Smooth muscle cell (in vitro differentiated cells): ENCODE results near the gene GP1BA. TPM values are rescaled to one million over a fixed set of nuclear protein-coding genes. Genes with fewer than 3 reads are reported as not detected.

ENCODE experiments used
- DNase-seq: peaks from one replicate; lab custom pipeline; 2025; ENCODE audit not compliant: unreplicated experiment; lab: John Stamatoyannopoulos, UW
- H2AFZ ChIP-seq: fragments of 200-600 bp; sonication (generic); 2 replicates; pipeline ENCODE4 v1.6.0; 2016; ENCODE audit warnings: antibody characterized with exemption, low read depth, mild to moderate bottlenecking
- H3F3A ChIP-seq: fragments of 200-600 bp; sonication (generic); 2 replicates; pipeline ENCODE4 v1.6.0; 2017; ENCODE audit warnings: antibody characterized with exemption, low read depth
- H3K27ac ChIP-seq: fragments of 200-600 bp; sonication (generic); 2 replicates; pipeline ENCODE4 v1.5.1; 2016; ENCODE audit warnings: low read depth, mild to moderate bottlenecking
- H3K27me3 ChIP-seq: fragments of 200-600 bp; sonication (generic); 2 replicates; pipeline ENCODE4 v1.6.1; 2016; ENCODE audit warnings: low read depth, mild to moderate bottlenecking
- H3K36me3 ChIP-seq: fragments of 200-600 bp; sonication (generic); 2 replicates; pipeline ENCODE4 v1.5.1; 2016; ENCODE audit warnings: low read depth
- H3K4me1 ChIP-seq: fragments of 200-600 bp; sonication (generic); 2 replicates; pipeline ENCODE4 v1.5.1; 2016; ENCODE audit warnings: low read depth
- H3K4me2 ChIP-seq: fragments of 200-600 bp; sonication (generic); 2 replicates; pipeline ENCODE4 v1.6.0; 2016; ENCODE audit warnings: mild to moderate bottlenecking
- H3K4me3 ChIP-seq: fragments of 200-600 bp; sonication (generic); 2 replicates; pipeline ENCODE4 v1.5.1; 2016; ENCODE audit warnings: mild to moderate bottlenecking
- H3K79me2 ChIP-seq: fragments of 200-600 bp; sonication (generic); 2 replicates; pipeline ENCODE4 v1.6.0; 2016; ENCODE audit warnings: low read depth, mild to moderate bottlenecking
- H3K9ac ChIP-seq: fragments of 200-600 bp; sonication (generic); 2 replicates; pipeline ENCODE4 v1.6.0; 2016; ENCODE audit warnings: low read depth
- H3K9me3 ChIP-seq: fragments of 200-600 bp; sonication (generic); replicated peaks from 2 replicates; pipeline ENCODE4 v1.5.1; 2016; ENCODE audit warnings: low read depth
- H4K20me1 ChIP-seq: fragments of 200-600 bp; sonication (generic); 2 replicates; pipeline ENCODE4 v1.6.0; 2016; ENCODE audit warnings: low read depth
- CTCF ChIP-seq: fragments of 200-600 bp; sonication (generic); IDR thresholded peaks from 2 replicates; pipeline ENCODE4 v1.5.1; 2017; ENCODE audit warnings: borderline replicate concordance, mild to moderate bottlenecking, antibody characterized with exemption; ENCODE audit not compliant: insufficient read depth, poor library complexity, severe bottlenecking
- WGBS: methylation state at CpG from one replicate; pipeline ENCODE4 v1.1.7; 2016; ENCODE audit warnings: low lambda C conversion rate; 5-methylcytosine and 5-hydroxymethylcytosine counted together
- polyA plus RNA-seq: library from polyadenylated mRNA; unstranded; fragments of >200 nt; fragmentation: Nextera tagmentation; extraction: Ambion mirVana; gene quantifications from 2 replicates; pipeline ENCODE4 v1.2.1, GENCODE V29; 2016
- total RNA-seq: library from RNA; depleted of rRNA; stranded (reverse); fragments of >200 nt; gene quantifications from 2 replicates; pipeline ENCODE4 v1.2.3, GENCODE V29; 2014

The GP1BA gene
- total and polyA plus RNA-seq, 2 experiments from 2014 or later: 0.07 TPM; not detected in 1

GRCh38 chr17:4896332-4897197, 35.5 kb upstream of the GP1BA start:
- no peak for TF ChIP-seq CTCF
- Histone ChIP-seq H4K20me1 (no peaks in the 10 kb centered on the region), H3F3A (no peaks in the 10 kb centered on the region), H3K27ac (no peak overlapping the region), H3K9me3 (no peaks in the 10 kb centered on the region), H3K79me2 (no peaks in the 10 kb centered on the region), H3K36me3 (no peaks in the 10 kb centered on the region), H3K9ac (no peak overlapping the region), H3K27me3 (no peaks in the 10 kb centered on the region), H3K4me2 (no peak overlapping the region), H3K4me1 (no peaks in the 10 kb centered on the region), H3K4me3 (no peak overlapping the region), H2AFZ (no peak overlapping the region)
- no peak for DNase-seq
- WGBS: 96% methylated on average over 27 of the region's 27 CpGs

GRCh38 chr17:4897198-4897687, 34.8 kb upstream of the GP1BA start:
- Histone ChIP-seq H3K9ac (no peak overlapping the region), H2AFZ (no peak overlapping the region), H3K79me2 (no peaks in the 10 kb centered on the region), H3K9me3 (no peaks in the 10 kb centered on the region), H3K4me1 (no peaks in the 10 kb centered on the region), H3K36me3 (no peaks in the 10 kb centered on the region), H3K4me2 (no peak overlapping the region), H3K4me3 (no peak overlapping the region), H3F3A (peaks cover 6% of the 10 kb centered on the region), H4K20me1 (no peaks in the 10 kb centered on the region), H3K27me3 (no peaks in the 10 kb centered on the region), H3K27ac (no peak overlapping the region)
- DNase-seq: no peak
- TF ChIP-seq CTCF: no peak
- 98% methylated on average over 10 of the region's 10 CpGs for WGBS

GRCh38 chr17:4897785-4898184, 34.3 kb upstream of the GP1BA start:
- Histone ChIP-seq H3K9ac (no peak overlapping the region), H3K4me2 (no peak overlapping the region), H3K4me1 (no peaks in the 10 kb centered on the region), H3K9me3 (no peaks in the 10 kb centered on the region), H3K27ac (no peak overlapping the region), H2AFZ (no peak overlapping the region), H3F3A (peaks cover 8% of the 10 kb centered on the region), H4K20me1 (no peaks in the 10 kb centered on the region), H3K27me3 (no peaks in the 10 kb centered on the region), H3K4me3 (no peak overlapping the region), H3K36me3 (no peaks in the 10 kb centered on the region), H3K79me2 (no peaks in the 10 kb centered on the region)
- 91% methylated on average over 4 of the region's 5 CpGs for WGBS
- no peak for DNase-seq
- TF ChIP-seq CTCF: no peak
